Activated CD4-positive, alpha-beta T cell treated with anti-CD3 and anti-CD28 coated beads, Interleukin-2, amount 10 ng/mL, durations not matched to agents 24 days and 14 days (primary cell): ENCODE data around the gene IFIT2. TPM values are rescaled to one million over a fixed set of nuclear protein-coding genes. Genes with fewer than 3 reads are reported as not detected.

Experiments
- DNase-seq: peaks from one replicate; pipeline ENCODE4 v3.0.0; 2022
- H3K27ac Mint-ChIP-seq: one replicate; pipeline ENCODE4 v1.8.0; 2022; ENCODE audit warnings: mild to moderate bottlenecking, mixed read lengths
- H3K27me3 Mint-ChIP-seq: one replicate; pipeline ENCODE4 v1.8.0; 2022; ENCODE audit warnings: mixed read lengths
- H3K36me3 Mint-ChIP-seq: one replicate; pipeline ENCODE4 v1.8.0; 2022; ENCODE audit warnings: low read depth, mild to moderate bottlenecking, mixed read lengths
- H3K4me1 Mint-ChIP-seq: one replicate; pipeline ENCODE4 v1.8.0; 2021; ENCODE audit warnings: mixed read lengths
- H3K4me3 Mint-ChIP-seq: one replicate; pipeline ENCODE4 v1.8.0; 2022; ENCODE audit warnings: mild to moderate bottlenecking, moderate library complexity, mixed read lengths
- H3K9me3 Mint-ChIP-seq: one replicate; pipeline ENCODE4 v1.8.0; 2021; ENCODE audit warnings: mixed read lengths
- intact Hi-C: fragments of 100-400 bp; cut with micrococcal nuclease; formaldehyde crosslinking; loops from one replicate; pipeline ENCODE4 v1.15.1; 2023
- total RNA-seq: library from RNA; stranded (reverse); gene quantifications from 2 replicates; pipeline ENCODE4 v1.2.3, GENCODE V29; 2022

IFIT2 gene
- total RNA-seq, 1 donor from 2014 or later = 0.40 TPM

GRCh38 chr10:89357975-89358374 is 56.1 kb downstream of the IFIT2 start:
- intact Hi-C loops = no loop called here
- H3K36me3 Mint-ChIP-seq = no peaks in the 10 kb centered on the region
- H3K9me3 Mint-ChIP-seq = no peaks in the 10 kb centered on the region
- peaks cover 44% of the 10 kb centered on the region for H3K27me3 Mint-ChIP-seq
- no peak overlapping the region for H3K4me3 Mint-ChIP-seq
- DNase-seq = no peak
- no peak overlapping the region for H3K27ac Mint-ChIP-seq
- no peaks in the 10 kb centered on the region for H3K4me1 Mint-ChIP-seq

Other genes starting within 250 kb of the IFIT2 start
- not detected in 2 replicates for gene CH25H, start 94.7 kb upstream of the IFIT2 start, total RNA-seq
- 7.6 and 9.1 TPM in 2 replicates for gene LIPA, start 50.3 kb upstream of the IFIT2 start, total RNA-seq
- 0.83 and 1.0 TPM in 2 replicates for gene IFIT3, start 26.0 kb downstream of the IFIT2 start, total RNA-seq
- not detected in 2 replicates for gene IFIT1B, start 76.0 kb downstream of the IFIT2 start, total RNA-seq
- gene IFIT1, start 90.6 kb downstream of the IFIT2 start, total RNA-seq = 0.58 and 1.0 TPM in 2 replicates
- 8.5 and 9.5 TPM in 2 replicates for gene IFIT5, start 112.5 kb downstream of the IFIT2 start, total RNA-seq
- gene SLC16A12, start 233.5 kb downstream of the IFIT2 start, total RNA-seq = not detected in 2 replicates